IPS-18c (cell line): ENCODE data around the gene P4HB.
A peak's percentile ranks its signal among the peaks of the same experiment; 100 is the strongest.

Experiments used
- H3K4me3 ChIP-seq: 2 replicates; pipeline ENCODE4 v1.7.0; 2013; ENCODE audit warnings: low read depth, mild to moderate bottlenecking, low read length, moderate library complexity; ENCODE audit not compliant: insufficient read depth
- H3K9me3 ChIP-seq: one replicate; pipeline ENCODE4 v1.6.1; 2013; ENCODE audit warnings: mild to moderate bottlenecking, low read length, moderate library complexity; ENCODE audit not compliant: control insufficient read depth, insufficient read depth

Gene P4HB

DNA sequence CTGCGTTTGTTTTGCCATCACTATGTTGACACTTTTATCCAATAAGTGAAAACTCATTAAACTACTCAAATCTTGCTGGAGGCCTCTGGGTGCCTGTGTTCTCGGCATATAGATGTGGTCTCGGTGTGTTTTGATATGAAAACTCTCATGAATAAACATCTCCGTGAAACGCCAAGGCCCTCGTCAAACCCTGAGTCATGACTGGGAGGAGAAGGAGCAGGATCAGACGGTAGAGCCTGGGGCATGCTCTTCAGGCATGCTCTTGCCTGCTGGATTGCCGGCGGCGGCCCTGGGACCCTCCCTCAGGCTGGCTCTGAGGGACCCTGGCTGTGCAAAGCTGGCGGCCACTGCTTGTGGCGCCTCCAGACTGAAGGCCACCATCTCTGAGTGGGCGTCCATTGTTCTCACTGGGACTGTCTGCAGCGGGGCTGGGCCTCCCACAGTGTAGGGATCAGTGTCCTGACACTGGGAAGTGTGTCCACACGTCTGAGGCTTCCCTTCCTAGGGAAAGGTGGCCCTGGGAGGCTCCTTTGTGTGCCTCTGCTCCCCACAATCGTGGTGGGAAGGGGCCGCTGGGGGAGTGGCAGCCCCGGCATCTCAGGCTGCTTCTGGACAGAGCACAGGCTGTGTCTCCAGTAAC lies 40.0 kb upstream of the P4HB start:
- Histone ChIP-seq H3K4me3 (no peak overlapping the region), H3K9me3 (no peaks in the 10 kb centered on the region)

DNA sequence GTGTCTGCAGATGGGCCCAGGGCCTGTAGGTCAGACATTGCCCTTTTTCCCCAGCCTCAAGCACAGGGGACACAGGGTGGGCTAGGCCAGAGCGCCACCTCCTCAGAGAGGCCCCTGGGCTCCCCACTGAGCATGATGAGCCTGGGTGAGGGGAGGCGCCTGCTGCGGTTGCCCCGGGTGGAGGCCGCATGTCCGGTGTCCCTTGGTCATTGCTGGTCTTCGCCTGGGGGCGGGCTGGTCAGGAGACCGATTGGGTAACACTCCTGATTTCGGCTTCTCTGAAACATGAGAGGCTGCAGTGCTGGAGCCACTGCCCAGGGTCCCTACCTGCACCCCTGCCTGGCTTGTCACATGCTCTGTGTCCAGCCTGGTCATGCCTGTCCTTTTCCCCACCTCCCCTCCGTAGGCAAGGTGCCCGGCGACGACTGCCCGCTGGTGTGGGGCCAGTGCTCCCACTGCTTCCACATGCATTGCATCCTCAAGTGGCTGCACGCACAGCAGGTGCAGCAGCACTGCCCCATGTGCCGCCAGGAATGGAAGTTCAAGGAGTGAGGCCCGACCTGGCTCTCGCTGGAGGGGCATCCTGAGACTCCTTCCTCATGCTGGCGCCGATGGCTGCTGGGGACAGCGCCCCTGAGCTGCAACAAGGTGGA lies 39.3 kb upstream of the P4HB start:
- Histone ChIP-seq H3K4me3 (no peak overlapping the region), H3K9me3 (no peaks in the 10 kb centered on the region)

DNA sequence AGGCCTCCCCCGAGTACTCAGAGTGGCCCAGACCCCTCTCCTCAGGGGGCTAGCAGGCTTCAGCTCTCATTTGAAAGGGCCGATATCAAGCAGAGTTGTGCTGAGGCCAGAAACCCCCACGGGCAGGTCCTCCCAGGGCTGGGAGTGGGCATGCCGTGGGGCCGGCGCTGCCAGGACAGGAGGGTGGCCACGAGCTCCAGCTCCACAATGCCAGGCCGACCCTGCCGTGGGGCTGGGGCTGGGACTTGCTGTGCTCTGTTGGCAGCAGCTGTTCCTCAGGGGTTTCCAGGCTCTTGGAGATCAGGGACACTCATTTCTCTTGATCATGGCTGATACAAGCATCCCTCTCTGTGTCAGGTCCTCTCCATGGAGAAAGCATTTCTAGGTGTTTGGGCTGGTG lies 38.5 kb upstream of the P4HB start:
- no peaks in the 10 kb centered on the region for H3K9me3 ChIP-seq
- H3K4me3 ChIP-seq = no peak overlapping the region

DNA sequence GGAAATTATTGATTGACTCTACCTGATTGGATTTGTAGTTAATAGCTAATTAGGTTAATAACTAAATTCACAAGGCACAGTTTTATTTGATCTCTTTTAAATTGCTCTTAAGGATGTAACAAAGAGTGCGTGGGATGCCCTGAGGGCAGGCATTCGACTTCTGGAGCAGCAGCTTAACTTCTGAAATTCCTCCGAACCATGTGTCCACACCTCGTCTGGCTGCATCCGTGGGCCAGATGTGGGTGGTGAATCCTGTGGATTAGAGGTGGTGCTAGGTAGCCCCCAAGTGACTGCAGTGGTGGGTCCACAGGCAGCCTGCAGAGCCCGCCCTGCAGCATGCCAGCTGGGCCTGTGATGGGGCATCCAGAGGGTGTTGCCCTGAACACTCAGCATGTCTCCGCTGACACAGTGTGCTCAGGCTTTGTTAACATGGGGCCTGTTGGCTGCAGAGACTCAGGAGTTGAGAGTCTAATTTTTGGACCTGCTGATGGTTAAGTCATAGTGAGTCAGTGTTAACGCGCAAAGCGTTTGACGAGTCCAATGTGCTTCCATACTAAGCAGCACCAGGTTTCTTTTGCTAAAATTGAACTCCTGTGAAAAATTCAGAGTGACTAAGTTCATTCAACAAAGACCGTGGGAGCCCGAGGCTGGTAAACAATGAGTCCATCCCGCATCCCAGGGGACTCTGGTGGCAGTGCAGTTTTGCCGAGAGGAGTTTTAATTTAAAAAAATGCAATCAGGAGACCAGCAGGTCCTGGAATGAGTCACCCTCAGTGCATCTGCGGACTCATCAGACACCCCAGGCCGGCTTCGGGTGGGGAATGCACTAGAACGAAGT lies 37.9 kb upstream of the P4HB start:
- Histone ChIP-seq H3K9me3 (no peaks in the 10 kb centered on the region), H3K4me3 (no peak overlapping the region)

DNA sequence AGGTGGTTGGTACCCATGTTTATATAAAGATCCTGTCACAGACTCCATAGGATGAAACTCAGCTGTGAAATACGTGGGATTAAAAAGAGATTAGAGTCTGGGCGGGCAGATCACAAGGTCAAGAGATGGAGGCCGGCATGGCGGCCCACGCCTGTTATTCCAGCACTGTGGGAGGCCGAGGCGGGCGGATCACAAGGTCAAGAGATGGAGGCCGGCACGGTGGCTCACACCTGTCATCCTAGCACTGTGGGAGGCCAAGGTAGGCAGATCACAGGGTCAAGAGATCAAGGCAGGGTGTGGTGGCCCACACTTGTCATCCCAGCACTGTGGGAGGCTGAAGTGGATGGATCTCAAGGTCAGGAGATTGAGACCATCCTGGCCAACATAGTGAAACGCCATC lies 35.1 kb upstream of the P4HB start:
- Histone ChIP-seq H3K4me3 (no peak overlapping the region), H3K9me3 (no peaks in the 10 kb centered on the region)

DNA sequence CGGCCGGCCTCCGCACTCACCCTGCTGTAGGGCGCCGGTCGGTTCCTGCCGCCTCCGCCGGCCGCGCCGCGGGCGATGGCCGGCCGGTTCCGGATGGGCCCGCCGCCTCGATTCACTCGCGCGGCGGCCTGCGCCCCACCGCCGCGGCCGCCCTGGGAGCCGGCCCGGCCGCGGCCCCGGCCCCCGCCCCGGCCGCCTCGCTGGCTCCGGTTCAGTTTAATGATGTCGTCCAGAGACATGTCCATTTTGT lies 30.9 kb upstream of the P4HB start:
- Histone ChIP-seq H3K9me3 (no peaks in the 10 kb centered on the region), H3K4me3 (peak overlapping the region; percentile 83)

DNA sequence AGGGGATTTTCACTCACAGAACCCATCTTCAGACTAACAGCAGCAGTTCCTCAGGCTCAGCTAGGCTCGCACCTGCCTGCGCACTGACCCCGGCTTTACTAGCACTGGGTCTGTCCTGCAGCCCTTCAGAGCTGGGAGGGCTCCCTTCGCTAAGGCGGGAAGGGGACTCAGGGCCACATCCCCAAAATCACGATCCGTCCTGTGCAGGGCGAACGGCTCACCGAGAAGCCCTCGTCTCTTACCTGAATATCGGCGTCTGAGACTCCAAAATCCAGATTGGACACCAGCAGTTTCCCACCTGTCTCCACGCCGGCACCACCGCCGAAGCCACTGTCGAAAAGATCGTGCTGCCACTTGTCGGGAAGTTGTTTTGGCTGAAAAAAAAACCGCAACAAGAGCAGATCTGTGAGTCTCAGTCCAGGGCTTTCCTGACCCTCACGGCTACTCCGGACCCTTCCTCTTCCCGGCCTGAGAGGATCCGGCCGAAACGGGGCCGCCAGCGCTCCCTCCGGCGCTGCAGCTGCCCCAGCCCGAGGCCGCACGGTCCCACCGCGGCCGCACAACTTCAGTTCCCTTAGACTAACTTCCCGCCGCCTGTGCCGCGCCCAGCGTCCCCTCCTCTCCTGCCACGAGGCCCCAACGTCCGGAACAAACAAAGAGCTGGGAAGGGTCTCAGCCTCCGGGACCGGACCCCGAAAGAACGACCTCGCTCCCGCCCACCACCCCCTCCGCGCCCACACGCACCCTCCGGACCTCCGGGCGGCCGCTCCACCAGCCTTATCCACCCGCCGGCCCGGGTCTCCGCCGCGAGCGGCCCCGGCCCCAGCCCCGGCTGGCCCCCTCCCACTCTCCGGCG lies 30.3 kb upstream of the P4HB start:
- Histone ChIP-seq H3K4me3 (peak overlapping the region; percentile 83), H3K9me3 (no peaks in the 10 kb centered on the region)

DNA sequence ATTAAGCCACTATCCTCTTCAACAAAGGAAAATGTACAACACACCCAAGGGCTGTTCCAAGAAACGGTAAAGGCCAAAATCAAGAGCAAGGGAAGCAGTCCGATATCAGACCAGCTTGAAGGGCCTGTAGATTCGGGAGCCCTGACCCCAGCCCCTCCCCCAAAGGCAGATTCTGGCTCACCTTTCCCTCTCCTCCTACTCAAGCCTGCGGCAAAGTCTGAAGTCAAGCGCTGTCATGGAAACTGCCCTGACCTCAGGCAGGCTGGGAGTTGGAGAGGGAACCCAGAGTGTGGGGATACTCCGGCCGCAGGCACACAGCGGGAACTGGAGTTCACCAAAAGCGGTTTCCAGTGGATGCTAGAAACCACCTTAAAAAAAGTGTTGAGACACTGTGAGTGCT lies 29.3 kb upstream of the P4HB start:
- Histone ChIP-seq H3K9me3 (no peaks in the 10 kb centered on the region), H3K4me3 (no peak overlapping the region)

DNA sequence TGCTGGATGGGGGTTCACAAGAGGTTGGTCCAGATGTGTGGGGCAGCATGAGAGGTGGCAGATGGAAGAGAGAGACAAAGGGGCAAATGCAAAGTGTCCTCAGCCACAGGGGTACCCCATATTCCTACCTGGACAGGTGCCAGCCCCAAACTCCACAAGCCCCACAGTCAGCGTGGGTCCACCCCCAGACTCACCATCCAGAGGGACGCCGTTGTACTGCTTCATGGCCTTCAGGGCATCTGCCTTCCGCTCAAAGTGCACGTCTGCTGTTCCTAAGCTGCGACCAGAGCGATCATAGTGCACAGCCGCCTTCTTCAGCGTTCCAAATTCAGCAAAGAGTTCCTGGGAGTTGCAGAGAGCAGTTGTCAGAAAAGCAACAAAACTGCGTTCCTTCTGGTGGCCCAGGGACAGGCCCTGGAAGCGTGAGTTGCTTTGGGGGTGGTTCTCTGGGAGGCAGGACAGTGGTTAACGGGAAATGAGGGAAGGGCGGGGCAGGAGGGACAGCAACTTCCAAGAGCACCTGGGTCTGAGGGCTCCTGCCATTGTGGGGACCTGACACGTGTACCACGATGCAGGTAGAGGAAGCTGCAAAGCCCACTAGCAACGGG lies 28.8 kb upstream of the P4HB start:
- H3K4me3 ChIP-seq = no peak overlapping the region
- H3K9me3 ChIP-seq = no peaks in the 10 kb centered on the region

DNA sequence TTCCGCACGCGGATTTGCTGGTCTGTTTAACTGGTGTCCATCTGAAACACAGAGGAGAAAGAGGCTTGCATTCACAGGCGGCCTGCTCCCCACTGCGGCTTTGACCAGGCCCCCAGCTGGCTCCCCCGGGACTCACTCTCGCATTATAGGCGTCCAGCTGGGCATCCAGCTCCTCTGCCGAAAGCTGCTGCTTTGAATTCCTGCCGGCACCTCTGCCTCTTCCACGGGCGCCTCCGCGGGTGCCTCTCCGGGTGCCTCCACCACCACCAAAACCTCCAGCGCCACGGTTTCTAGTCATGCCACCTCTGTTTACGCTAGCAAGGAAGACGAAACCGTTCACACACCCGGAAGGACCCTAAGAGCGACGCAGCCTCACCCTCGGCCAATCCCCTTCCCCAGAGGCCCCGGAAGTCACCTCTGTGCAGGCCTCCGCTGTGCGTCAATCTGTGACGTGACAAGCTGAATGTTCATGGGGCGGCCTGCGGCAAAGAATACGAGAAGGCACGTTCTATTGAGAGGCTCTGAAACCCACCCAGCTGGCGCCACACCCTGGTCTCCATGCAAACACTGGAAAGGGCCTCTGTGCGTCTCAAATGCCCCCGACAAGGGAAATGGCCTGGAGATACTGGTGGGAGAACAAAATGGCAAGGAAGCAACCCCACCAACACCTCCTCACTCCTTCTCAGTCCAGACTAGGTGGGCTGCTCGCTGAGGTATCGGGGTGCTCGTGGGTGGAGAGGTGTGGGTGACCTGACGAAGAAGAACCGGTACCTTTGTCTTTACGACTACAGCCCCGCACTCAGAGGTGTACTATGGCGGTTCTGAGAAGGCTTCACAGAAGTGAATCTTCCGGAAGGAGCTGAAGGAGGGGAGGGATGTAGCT lies 28.0 kb upstream of the P4HB start:
- peaks cover 2% of the 10 kb centered on the region for H3K9me3 ChIP-seq
- no peak overlapping the region for H3K4me3 ChIP-seq

DNA sequence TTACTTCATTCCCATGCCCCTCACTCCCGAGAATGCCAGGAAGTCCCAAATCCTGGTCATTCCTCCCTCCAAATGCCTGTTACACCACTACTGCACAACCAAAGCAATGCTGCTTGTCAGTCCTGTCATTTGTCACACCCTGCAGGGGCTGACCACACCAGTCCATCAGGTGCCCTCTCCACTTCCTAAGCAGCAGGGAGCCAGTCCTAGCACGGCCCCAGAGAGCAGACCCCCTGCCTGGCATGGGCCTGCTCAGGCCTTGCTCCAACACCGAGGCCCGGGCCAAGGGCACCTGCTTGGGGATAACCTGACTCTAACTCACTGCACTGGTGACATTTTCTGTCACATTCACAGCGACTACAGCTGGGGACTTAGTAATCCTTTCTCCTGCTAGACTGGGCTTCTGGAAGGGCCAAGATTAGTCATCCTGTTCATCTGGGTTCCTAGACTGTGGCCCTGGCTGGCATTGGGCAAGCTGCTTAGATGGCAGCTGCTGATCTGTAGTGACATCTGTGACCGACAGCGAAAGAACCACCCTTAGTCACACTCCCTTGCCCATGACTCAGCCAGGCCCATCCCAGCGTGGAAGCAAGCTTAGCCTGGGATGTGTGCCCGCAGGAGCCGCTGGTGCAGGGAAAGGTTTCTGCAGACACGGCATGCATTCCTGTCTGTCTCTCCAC lies 25.7 kb upstream of the P4HB start:
- H3K4me3 ChIP-seq = no peak overlapping the region
- peaks cover 2% of the 10 kb centered on the region for H3K9me3 ChIP-seq

DNA sequence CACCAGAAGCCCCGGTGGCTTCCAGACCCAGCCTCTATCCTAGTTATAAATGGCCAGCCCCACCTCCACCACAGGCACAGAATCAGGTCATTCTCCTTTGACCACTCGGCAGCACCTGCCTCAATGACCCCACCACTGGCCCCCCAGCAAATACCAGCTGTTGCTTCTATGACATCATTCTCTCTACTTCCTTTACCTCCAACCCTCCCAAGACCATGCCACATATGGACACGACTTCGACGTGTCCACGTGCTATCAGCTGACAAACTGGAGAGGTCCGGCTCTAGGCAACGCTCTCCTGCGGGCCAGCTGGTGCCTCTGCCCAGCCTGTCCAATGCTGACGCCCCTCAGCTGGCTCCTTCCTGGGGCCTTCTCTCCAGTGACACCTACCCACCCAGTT lies 25.1 kb upstream of the P4HB start:
- no peak overlapping the region for H3K4me3 ChIP-seq
- H3K9me3 ChIP-seq = peaks cover 2% of the 10 kb centered on the region

DNA sequence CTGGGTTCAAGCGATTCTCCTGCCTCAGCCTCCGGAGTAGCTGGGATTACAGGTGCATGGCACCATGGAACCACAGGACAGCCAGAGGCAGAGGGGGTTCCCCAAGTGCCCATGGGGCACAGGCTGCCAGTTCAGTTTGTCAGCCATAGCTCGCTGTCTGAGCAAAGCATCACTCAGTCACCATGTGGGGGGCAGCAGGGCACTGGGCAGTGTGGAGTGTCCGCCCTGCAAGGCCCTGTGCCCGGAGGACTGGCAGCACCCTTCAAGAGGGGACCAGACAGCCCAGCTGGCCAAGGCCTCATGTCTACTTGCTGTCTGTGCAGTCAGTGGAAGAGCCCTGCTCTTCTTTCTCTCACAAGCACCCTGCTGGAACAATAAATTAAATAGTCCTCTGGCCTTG lies 24.6 kb upstream of the P4HB start:
- Histone ChIP-seq H3K4me3 (no peak overlapping the region), H3K9me3 (peaks cover 2% of the 10 kb centered on the region)

DNA sequence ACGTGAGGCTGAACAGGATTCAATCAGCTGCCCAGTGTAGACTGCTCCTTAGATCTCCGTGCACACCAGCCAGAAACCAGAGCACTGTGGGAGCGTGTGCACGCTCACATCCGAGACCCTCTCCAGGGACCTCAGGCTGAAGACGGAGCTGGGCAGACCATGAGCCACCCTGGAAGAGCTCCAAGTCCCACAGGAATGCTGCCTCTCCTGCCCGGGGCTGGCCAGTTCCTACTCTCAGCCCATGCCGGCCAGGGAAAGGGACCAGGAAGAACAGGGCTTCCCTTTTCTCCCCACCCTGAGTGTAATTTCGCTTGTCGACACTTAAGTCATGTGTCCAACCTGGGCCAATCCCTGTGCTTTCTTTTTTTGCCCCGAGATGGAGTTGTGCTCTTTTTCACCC lies 24.2 kb upstream of the P4HB start:
- Histone ChIP-seq H3K4me3 (no peak overlapping the region), H3K9me3 (peaks cover 2% of the 10 kb centered on the region)

DNA sequence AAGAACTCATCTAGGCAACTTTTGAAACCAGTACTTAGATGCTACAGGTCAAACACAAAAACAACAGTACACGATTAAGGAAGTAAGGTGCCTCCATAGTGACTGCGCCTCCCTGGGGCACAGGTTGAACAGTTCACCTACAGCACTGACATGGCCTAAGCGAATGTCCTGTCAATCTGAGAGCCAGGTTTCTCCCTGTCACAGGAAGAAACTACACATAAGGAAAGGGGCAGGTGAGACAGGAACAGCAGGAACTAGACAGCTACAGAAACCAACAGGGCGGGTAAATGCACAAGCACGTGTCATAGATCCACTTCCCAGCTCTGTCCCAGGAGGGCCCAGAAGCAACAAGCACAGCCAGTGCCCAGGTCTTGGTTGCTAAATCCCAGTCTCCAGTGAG lies 18.8 kb upstream of the P4HB start:
- peaks cover 2% of the 10 kb centered on the region for H3K9me3 ChIP-seq
- no peak overlapping the region for H3K4me3 ChIP-seq

DNA sequence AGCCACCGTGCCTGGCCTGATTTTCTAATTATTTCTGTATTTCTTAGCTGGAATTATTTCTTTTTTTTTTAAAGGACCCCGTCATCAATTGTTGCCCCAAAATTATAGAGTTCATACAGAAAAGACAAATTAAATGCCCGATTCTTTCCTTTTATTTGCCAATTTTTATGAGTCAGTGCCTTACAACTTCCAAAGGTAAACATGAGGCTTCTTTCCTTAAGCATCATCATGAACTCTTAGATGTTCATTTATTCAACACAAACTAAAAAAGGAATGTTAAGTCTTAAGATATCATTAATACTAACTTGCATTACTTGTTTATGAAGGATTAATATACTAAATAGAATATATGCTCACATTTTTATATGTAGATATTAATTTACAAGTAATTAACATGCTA lies 18.0 kb upstream of the P4HB start:
- H3K9me3 ChIP-seq = no peaks in the 10 kb centered on the region
- no peak overlapping the region for H3K4me3 ChIP-seq
